PC-3 (cell line): ENCODE results near the gene HEPN1. TPM values are rescaled to one million over a fixed set of nuclear protein-coding genes. Genes with fewer than 3 reads are reported as not detected.

Source experiments
- ATAC-seq: fragments of 200-7000 bp; cut with Tn5 transposase; 2 replicates; pipeline ENCODE4 v1.9.1; 2020; ENCODE audit warnings: mild to moderate bottlenecking, moderate library complexity
- BruUV-seq: library from RNA; stranded (reverse); fragments of 400-500 nt; replicated peaks from 2 replicates; lab custom pipeline; 2021; lab: Mats Ljungman, UMichigan
- CTCF ChIA-PET: fragments of 300-600 bp; sonication (Branson Sonifier 250); formaldehyde crosslinking; loops from one replicate; lab custom pipeline; 2022; ENCODE audit warnings: antibody characterized with exemption; lab: Charles Lee
- POLR2A ChIA-PET: fragments of 300-600 bp; sonication (Branson Sonifier 250); formaldehyde crosslinking; loops from one replicate; lab custom pipeline; 2022; ENCODE audit warnings: antibody characterized with exemption; ENCODE audit not compliant: unreplicated experiment; lab: Charles Lee
- DNase-seq: peaks from one replicate; pipeline ENCODE4 v3.0.0-alpha.2; 2015
- H2AFZ ChIP-seq: fragments of 300-600 bp; sonication (generic); 2 replicates; pipeline ENCODE4 v1.6.0; 2016; ENCODE audit warnings: antibody characterized with exemption, low read length
- H3F3A ChIP-seq: fragments of 300-600 bp; sonication (generic); one replicate; pipeline ENCODE4 v1.6.0; 2017; ENCODE audit warnings: antibody characterized with exemption, low read length, control low read depth, mild to moderate bottlenecking; ENCODE audit not compliant: unreplicated experiment
- H3K27ac ChIP-seq: fragments of 300-600 bp; sonication (generic); 2 replicates; pipeline ENCODE4 v1.5.1; 2016; ENCODE audit warnings: mild to moderate bottlenecking, low read length
- H3K27me3 ChIP-seq: fragments of 300-600 bp; sonication (generic); 2 replicates; pipeline ENCODE4 v1.6.1; 2016; ENCODE audit warnings: low read length, mixed read lengths
- H3K36me3 ChIP-seq: fragments of 300-600 bp; sonication (generic); 2 replicates; pipeline ENCODE4 v1.6.1; 2016; ENCODE audit warnings: low read depth, mixed run types, low read length, mixed read lengths
- H3K4me1 ChIP-seq: fragments of 300-600 bp; sonication (generic); 2 replicates; pipeline ENCODE4 v1.5.1; 2016; ENCODE audit warnings: low read length; ENCODE audit not compliant: insufficient read depth
- H3K4me2 ChIP-seq: fragments of 300-600 bp; sonication (generic); 2 replicates; pipeline ENCODE4 v1.6.0; 2016; ENCODE audit warnings: low read length
- H3K4me3 ChIP-seq: fragments of 300-600 bp; sonication (generic); 2 replicates; pipeline ENCODE4 v1.5.1; 2016; ENCODE audit warnings: mild to moderate bottlenecking, low read length, mixed read lengths
- H3K79me2 ChIP-seq: fragments of 300-600 bp; sonication (generic); 2 replicates; pipeline ENCODE4 v1.6.1; 2017; ENCODE audit warnings: low read length, mixed read lengths
- H3K9ac ChIP-seq: fragments of 300-600 bp; sonication (generic); 2 replicates; pipeline ENCODE4 v1.6.0; 2016; ENCODE audit warnings: mild to moderate bottlenecking, low read length
- H3K9me2 ChIP-seq: fragments of 300-600 bp; sonication (generic); replicated peaks from 2 replicates; pipeline ENCODE4 v1.6.1; 2016; ENCODE audit warnings: mixed run types, low read length, mixed read lengths
- H3K9me3 ChIP-seq: fragments of 300-600 bp; sonication (generic); 2 replicates; pipeline ENCODE4 v1.6.1; 2016; ENCODE audit warnings: low read length, mixed read lengths
- H4K20me1 ChIP-seq: fragments of 300-600 bp; sonication (generic); 2 replicates; pipeline ENCODE4 v1.6.1; 2016; ENCODE audit warnings: low read length, mixed read lengths
- EZH2 ChIP-seq: fragments of 300-600 bp; sonication (generic); IDR thresholded peaks from one replicate; pipeline ENCODE4 v1.6.1; 2017; ENCODE audit warnings: antibody characterized with exemption, mild to moderate bottlenecking, low read length; ENCODE audit not compliant: unreplicated experiment
- EZH2phosphoT487 ChIP-seq: fragments of 300-600 bp; sonication (generic); IDR thresholded peaks from 2 replicates; pipeline ENCODE4 v1.6.1; 2018; ENCODE audit warnings: mild to moderate bottlenecking, antibody characterized with exemption, low read length, borderline replicate concordance
- intact Hi-C: fragments of 100-400 bp; cut with micrococcal nuclease; formaldehyde crosslinking; loops from 2 replicates; pipeline ENCODE4 v1.9.0; 2023
- total RNA-seq: library from RNA; depleted of rRNA; stranded (reverse); fragments of >200 nt; gene quantifications from 2 replicates; pipeline ENCODE4 v1.2.3, GENCODE V29; 2014
- TF ChIP-seq, protein P1 (sequence below): fragments of 300-600 bp; sonication (generic); conservative IDR thresholded peaks from 2 replicates; pipeline ENCODE4 v1.5.1; 2017; ENCODE audit warnings: antibody characterized with exemption, low read depth, mild to moderate bottlenecking, low read length

HEPN1 gene
- total RNA-seq, 1 experiment from 2014 or later, result not detected

DNA sequence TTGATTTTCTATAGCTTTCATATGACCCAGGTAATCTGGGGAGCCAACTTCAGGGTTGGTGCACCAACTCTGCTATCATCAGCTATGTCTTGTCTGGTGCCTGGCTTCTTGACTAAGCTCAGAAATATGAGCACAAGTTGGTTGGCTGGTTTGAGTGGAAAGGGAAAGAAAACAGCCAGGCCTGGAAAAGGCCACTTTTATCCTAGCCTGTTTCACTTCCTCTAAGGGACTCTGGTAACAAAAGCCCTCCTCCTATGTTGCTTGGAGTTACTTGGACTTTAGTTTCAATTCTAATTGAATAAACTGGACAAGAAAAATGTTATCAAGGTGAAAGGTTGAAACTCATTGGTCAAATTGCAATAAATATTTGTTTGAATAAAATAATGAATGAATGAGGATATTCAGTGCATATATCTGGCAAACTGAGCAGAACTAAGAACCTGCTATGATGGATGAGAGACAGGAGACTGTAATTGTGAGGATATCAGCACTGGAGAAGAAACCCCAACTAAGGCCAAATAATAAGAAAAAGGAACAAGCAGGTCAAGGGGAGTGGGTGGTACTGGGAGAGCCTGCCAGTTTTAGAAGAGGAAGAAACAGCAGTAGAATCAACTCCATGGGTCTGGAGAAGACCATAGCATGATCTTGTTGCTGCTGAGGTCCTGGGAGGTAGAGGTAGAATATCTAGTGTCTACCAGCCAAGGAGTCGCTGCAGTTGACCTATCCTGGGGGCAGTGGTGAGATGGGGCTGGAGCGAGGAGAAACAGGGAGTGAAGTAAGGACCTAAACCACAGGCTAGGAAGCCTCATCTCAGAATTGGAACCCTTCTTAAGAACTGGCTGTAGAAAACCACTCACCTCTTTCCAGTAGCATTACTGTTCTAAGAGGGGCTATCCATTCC, 29.6 kb upstream of the HEPN1 start:
- no peak overlapping the region for H3K4me3 ChIP-seq
- no peak overlapping the region for H2AFZ ChIP-seq
- no peak overlapping the region for H3K9ac ChIP-seq
- intact Hi-C loops, result no loop called here
- CTCF ChIA-PET, result no interaction called here
- DNase-seq (no peak), ATAC-seq (no peak)
- H3F3A ChIP-seq, result no peaks in the 10 kb centered on the region
- POLR2A ChIA-PET, result no interaction called here
- H3K79me2 ChIP-seq, result no peaks in the 10 kb centered on the region
- TF ChIP-seq EZH2 (no peak), EZH2phosphoT487 (no peak)
- TF ChIP-seq, protein P1, sequence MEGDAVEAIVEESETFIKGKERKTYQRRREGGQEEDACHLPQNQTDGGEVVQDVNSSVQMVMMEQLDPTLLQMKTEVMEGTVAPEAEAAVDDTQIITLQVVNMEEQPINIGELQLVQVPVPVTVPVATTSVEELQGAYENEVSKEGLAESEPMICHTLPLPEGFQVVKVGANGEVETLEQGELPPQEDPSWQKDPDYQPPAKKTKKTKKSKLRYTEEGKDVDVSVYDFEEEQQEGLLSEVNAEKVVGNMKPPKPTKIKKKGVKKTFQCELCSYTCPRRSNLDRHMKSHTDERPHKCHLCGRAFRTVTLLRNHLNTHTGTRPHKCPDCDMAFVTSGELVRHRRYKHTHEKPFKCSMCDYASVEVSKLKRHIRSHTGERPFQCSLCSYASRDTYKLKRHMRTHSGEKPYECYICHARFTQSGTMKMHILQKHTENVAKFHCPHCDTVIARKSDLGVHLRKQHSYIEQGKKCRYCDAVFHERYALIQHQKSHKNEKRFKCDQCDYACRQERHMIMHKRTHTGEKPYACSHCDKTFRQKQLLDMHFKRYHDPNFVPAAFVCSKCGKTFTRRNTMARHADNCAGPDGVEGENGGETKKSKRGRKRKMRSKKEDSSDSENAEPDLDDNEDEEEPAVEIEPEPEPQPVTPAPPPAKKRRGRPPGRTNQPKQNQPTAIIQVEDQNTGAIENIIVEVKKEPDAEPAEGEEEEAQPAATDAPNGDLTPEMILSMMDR, result no peak
- no TSS peak for BruUV-seq
- no peaks in the 10 kb centered on the region for H3K36me3 ChIP-seq
- no peaks in the 10 kb centered on the region for H4K20me1 ChIP-seq
- no peaks in the 10 kb centered on the region for H3K27me3 ChIP-seq
- H3K9me3 ChIP-seq, result no peaks in the 10 kb centered on the region
- no peaks in the 10 kb centered on the region for H3K9me2 ChIP-seq
- no peak overlapping the region for H3K27ac ChIP-seq
- no peak overlapping the region for H3K4me2 ChIP-seq
- peaks cover 2% of the 10 kb centered on the region; the same call in 1 of the 2 replicates for H3K4me1 ChIP-seq

DNA sequence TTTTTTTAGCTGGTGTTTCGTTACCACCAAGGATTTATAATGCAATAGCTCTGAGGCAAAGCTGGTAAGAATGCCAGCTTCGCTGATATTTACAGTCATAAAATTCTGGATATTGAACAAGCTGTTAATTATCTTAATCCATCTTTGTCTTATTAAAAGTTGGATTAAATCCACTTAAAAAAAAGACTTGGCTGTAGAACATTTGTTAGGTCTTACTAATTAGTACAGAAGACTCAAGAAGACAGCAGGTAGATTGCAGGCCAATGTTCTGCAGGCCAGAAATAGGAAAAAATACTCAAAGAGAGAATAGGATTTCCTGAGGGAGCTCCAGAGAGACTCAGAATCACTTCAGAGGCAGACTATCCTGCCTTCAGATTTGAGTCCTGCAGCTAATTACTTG, 28.9 kb upstream of the HEPN1 start:
- ChIA-PET POLR2A (no interaction called here), CTCF (no interaction called here)
- H3K4me3 ChIP-seq, result no peak overlapping the region
- intact Hi-C loops, result no loop called here
- H3K9me3 ChIP-seq, result no peaks in the 10 kb centered on the region
- no peaks in the 10 kb centered on the region for H3F3A ChIP-seq
- BruUV-seq, result no TSS peak
- DNase-seq (no peak), ATAC-seq (no peak)
- no peaks in the 10 kb centered on the region for H3K27me3 ChIP-seq
- H3K4me2 ChIP-seq, result no peak overlapping the region
- no peak overlapping the region for H2AFZ ChIP-seq
- no peaks in the 10 kb centered on the region for H4K20me1 ChIP-seq
- TF ChIP-seq EZH2 (no peak), EZH2phosphoT487 (no peak)
- TF ChIP-seq, protein P1, result no peak
- no peak overlapping the region for H3K27ac ChIP-seq
- H3K9me2 ChIP-seq, result no peaks in the 10 kb centered on the region
- H3K36me3 ChIP-seq, result no peaks in the 10 kb centered on the region
- no peak overlapping the region for H3K9ac ChIP-seq
- no peaks in the 10 kb centered on the region for H3K79me2 ChIP-seq
- H3K4me1 ChIP-seq, result peaks cover 7% of the 10 kb centered on the region; the same call in 1 of the 2 replicates
